SHP77 treated with DMSO at 0.1 percent for 48 hours (cell line): ENCODE results near the gene ECI1.

Experiments
- DNase-seq: peaks from one replicate; lab custom pipeline; 2025; lab: John Stamatoyannopoulos, UW

Gene ECI1, protein sequence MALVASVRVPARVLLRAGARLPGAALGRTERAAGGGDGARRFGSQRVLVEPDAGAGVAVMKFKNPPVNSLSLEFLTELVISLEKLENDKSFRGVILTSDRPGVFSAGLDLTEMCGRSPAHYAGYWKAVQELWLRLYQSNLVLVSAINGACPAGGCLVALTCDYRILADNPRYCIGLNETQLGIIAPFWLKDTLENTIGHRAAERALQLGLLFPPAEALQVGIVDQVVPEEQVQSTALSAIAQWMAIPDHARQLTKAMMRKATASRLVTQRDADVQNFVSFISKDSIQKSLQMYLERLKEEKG

DNA sequence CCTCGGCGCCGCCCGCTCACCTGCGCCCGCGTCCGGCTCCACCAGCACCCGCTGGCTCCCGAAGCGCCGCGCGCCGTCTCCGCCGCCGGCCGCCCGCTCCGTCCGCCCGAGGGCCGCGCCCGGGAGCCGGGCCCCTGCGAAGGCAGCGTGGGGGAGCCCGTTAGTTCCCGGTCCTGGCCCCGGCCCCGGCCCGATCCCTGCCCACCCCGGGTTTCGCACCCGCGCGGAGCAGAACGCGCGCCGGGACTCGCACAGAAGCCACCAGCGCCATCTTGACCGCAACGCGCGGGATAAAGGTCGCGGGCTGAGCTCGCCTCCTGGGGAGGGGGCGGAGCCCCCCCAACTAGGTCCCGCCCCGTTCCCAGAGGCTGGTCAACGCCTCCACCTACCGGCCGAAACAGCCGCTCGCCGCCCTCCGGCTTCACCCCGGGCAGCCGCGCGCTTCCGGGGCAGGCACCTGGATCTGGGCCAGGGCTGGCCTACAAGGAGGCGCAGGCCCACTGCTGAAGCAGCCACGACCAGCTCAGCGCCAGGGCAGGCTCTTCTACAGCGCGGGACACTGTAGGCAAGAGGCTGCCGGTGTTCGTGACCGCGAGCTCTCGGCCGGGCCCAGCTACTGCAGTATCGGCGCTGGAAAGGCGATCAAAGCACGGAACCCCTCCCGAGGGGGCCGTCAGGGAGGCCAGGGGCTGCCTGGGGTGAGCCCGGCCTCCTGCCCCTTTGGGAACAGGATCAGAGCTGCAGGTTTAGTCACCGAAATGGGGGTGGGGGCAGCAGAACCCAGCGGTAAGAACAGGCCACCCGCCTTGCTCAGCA lies at the start of gene ECI1:
Gene ECI1, minus strand, starts transcription at position 292 of the 816 bp plus-strand sequence. Its CDS starts 21 bp downstream, at position 271.
- peak; percentile 85 for DNase-seq

DNA sequence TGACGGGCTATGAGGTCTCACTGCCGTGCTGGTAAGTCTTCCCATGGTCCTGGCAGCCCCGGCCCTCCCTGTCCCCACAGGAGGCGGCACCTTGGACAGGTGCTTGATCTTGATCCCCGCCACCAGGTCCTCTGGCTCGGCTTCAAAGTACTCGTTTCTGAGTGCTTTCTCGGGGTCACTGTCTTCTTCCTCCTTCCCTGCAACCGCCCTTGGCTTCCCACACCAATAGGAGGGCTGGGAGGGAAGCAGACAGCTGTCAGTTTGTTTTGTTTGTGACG lies 48.5 kb upstream of the ECI1 start:
- no peak for DNase-seq

DNA sequence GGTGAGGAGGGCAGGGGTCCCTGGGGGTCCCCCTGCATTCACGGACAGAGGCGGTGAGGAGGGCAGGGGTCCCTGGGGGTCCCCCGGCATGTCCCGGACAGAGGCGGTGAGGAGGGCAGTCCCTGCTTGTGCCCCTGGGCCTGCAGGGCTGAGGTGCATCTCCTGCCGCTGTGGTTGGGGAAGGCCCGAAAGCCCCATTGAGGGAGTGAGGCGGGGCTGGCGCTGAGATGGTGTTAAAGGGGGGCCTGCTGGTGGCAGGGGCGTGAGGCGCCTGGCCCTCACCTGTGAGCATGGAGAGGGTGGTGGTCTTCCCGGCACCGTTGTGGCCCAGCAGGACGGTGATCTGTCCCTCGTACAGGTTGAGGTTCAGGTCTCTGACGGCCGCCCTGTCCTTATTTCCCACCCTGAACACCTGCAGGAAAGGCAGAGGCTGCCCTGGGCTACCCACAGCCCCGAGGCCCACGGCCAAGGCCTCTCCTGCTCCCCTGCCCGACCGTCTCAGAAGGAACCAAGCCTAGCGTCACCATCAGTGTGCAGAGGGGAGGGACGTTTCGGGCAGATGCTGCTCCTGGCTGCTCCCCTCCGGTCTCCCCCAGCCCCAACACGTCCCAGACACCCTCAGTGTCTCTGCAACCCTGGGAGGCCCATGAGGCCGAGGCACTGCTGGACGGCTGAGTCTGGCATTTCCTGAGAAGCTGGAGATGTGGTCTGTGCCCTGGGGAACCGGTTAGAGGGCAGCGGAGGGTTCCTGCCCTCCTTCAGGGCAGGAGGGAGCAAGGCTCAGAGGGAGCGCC lies 47.9 kb upstream of the ECI1 start:
- no peak for DNase-seq

DNA sequence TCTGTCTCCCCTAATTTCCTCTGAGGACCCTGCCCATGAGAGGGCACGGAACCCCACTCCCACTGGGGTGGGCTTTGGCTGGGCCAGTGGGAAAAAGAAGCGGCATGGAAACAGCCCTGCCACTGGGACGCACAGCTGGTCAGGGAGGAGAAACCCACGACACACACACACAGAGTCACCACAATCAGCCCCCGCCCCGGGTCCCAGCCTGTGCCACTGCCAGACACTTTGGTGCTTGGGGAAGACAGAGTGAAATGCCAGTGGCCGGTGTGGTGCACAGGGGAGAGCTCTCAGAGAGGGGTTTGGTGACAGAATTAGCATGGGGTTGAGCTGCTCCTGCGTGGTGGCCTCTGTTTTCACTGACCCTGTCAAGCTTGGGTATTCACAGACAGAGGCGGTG lies 47.2 kb upstream of the ECI1 start:
- DNase-seq: no peak

DNA sequence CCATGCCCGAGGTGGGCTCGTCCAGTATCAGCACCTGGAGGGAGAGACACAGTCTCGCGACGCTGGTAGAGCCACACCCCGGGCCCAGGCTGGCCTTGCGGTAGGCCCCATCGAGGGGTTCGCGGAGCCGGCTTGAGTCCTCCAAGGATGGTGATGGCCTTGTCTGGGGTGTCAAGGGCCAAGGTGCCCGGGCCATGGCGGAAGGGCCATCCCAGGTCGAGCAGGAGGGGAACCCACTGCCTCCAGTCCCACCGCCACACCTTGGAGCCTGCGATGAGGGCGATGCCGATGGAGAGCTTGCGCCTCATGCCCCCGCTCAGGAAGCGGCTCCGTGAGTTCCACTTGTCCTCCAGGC lies 46.1 kb upstream of the ECI1 start:
- DNase-seq: no peak

DNA sequence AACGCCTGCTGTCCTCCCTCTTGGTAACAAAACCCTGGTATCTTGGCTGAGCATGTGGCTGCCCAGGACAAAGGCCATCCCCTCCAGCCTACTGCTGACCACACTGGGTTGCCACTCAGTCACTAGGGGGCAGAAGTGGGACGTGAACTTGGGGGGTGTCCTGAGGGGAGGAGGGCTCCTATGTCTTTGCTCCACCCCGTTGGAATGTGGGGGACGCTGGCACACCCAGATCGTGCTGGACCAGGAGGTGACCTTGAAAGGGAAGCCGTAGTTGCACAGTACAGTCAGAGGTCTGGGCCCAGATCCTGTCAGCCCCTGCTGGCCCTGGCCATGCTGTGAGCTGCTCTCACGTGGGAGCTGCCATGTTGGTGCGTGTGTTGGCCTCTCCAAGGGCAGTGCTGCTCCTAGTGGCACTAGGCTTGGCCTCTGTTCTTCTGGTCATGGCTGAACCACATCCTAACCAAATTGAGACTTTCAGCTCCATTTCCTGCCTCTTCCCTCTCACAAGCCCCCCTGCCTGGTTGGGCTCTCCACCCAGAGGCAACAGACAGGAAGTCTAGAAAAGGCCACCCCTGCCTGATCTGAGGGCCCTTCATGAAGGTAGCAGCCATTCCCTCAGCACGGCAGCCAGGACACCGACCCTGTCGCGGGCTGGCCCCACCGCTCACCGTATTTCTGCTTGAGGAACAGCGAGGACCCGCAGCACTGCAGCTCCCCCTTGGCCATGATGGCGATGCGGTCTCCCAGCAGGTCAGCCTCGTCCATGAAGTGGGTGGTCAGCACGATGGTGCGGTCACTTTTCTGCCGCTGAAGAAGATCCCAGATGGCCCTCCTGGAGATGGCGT lies 45.5 kb upstream of the ECI1 start:
- no peak for DNase-seq

DNA sequence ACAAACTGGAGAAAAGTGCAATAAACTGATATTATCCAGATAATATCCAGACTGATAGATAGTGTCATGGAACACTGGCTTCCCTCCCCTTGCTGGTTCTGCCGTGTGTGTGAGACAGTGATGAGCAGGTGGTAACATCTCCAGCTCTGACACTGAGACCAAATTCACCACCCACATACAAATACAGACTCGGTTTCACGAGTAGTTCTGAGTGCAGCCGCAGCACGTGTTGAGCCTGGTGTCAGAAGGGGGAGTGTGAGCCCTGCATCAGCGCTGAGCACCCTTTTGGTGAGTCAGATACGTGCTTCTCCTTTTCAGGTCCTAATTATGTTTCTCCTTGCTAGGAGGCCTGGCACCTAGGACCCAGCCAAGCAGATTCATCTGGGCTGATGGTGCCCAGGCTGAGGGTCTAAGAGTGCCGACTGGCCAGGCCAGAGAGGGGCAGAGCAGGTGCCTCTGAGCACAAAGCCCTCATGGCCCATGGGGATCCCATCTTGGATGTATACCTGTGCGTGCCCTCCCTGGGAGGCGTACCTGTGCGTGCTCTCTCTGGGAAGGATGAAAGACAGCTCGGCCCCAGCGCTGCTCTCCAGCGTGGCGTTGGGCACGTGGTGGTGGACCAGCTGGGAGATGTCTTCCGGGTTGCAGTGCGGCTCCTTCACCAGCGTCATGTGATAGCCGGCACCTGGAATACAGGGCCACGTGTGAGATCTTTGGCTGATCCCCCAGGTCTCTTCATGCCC lies 43.8 kb upstream of the ECI1 start:
- no peak for DNase-seq

DNA sequence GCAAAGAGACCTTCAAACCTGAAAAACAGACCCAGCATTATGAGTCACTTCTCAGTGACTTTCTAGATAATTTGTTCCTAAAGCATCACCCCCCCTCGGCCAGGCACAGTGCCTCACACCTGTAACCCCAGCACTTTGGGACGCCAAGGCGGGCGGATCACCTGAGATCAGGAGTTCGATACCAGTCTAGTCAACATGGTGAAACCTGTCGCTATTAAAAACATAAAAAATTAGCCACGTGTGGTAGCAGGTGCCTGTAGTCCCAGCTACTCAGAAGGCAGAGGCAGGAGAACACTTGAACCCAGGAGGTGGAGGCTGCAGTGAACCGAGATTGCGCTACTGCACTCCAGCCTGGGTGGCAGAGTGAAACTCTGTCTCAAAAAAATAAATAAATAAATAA lies 40.8 kb upstream of the ECI1 start:
- no peak for DNase-seq

DNA sequence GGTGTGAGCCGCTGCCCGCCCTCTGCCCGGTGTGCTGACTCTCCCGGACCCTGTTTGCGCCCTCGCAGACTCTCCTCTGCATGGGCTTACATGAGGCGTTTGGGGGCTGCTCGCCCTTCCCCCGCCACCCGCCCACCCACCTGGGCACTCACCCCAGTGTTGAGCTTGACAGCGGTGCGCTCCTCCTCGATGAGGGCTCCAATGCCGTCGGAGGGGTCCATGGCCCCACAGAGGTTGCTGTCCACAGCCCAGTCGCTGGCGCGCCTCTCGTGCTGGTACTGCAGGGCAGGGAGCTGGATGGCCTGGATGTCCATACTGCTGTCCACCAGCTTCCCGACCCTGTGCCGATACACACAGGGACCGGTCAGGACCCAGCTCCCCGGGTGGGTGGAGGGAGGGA lies 37.9 kb upstream of the ECI1 start:
- DNase-seq: no peak

DNA sequence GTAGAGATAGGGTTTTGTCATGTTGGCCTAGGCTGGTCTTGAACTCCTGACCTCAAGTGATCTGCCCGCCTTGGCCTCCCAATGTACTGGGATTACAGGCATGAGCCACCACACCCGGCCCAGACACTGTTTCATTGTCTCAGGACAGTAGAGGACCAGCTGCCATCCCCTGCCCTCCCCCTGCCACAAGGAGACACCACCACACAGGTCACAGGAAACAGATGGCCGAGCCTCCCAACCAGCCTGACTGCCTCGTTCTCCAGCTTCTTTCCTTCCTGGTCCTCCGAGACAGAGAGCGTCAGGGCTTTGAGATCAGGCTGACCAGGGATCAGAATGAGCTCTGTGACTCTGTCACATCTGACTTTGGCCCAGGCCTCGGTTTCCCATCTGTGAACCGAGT lies 37.3 kb upstream of the ECI1 start:
- DNase-seq: no peak

DNA sequence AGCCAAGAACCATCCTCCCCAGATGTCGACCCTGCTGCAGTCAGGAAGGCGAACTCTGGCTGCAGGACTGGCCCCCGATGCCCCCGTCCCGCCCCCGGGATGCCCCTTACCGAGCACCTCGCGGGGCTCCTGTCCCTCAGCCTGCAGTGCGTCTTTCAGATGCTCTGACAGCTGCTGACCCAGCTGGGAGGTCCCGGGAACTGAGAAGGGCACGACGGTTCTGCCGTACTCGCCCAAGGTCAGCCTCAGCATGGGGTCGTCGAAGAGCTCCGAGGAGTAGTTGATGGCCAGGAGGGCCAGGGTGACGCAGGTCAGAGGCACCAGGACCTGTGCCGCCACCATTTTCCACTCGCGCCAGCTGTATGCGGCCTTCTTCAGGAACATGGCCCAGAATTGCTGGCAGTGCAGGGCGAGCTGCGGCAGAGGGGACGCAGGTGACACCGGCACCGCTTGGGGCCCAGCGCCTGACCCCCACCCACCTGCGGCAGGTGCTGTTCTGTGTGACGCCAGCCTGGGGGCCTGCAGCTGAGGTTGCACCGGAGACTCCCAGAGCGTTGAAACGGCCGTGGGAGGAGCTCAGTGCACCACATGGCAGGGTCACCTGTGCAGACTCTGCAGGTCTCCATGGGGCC lies 36.6 kb upstream of the ECI1 start:
- no peak for DNase-seq

DNA sequence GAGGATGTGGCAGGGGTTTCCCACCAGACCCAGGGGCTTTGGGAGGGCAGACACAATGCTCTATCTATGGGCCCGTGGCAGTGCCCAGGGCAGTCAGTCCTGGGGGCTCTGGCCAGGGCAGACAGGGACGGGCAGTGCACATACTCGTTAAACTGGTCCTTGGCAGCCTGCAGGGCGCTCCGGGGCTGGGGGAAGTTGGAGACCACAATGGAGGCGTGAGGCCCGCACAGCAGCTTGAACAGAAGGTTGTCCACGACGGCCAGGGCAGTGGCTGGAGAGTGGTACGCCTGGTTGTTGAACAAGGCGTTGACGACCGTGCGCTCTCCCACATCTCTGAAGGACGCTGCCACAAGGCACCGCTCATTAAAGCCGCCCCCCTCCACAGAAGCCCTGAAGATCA lies 35.2 kb upstream of the ECI1 start:
- no peak for DNase-seq

DNA sequence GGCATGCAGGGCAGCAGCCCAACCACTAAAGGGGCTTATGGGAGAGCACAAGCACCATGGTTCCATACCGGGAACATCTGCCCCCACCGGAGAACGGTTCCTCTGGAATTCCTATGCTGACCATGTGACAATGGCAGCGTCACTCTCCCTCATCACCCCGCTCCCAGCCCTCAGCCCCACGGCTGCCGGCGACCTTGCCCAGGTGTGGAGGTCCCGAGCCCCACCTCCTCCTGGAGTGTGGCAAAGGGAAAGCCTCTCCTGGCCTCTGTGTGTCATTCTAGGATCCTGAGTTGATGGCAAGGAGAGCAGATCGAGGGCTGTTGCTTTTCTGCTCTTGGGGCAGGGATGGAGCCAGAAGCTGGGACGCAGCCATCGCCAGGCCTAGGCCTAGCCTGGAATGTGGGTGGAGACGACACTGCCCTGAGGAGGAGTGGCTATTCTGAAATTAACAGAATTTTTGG lies 34.4 kb upstream of the ECI1 start:
- DNase-seq: no peak

DNA sequence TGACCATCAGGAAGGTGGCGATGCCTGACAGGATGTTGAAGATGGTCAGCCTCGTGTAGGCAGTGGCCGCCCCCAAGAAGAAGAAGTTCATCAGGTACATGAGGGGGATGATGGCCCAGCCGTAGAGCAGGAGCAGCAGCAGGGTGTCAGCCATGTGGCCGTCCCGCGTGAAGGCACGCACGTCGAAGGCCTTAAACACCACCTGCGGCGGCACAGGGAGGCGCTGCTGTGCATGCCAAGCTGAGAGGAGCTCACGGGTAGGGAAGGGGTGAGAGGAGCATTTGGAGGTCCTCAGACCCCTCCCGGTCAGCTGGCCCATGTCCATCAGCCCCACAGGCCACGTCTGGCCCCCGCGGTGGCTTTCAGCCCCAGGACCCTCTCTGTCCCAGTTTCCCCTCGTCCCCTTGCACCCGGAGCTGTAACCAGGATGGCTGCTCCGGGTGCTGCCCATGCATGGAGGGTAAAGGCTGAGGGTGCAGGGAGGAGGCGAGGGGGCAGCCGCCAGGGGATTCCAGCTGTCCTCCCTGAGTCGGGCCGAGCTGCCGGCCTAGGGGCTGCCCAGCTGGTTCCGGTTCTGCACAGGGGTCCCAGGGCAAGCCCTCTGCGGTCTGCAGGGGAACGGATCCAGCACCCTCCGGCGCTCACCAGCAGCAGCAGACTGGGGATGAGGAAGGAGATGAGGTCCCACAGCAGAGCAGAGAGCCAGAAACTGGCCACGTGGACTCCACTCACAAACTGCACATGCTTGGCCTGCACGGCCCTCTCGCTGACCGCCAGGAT lies 33.6 kb upstream of the ECI1 start:
- no peak for DNase-seq

DNA sequence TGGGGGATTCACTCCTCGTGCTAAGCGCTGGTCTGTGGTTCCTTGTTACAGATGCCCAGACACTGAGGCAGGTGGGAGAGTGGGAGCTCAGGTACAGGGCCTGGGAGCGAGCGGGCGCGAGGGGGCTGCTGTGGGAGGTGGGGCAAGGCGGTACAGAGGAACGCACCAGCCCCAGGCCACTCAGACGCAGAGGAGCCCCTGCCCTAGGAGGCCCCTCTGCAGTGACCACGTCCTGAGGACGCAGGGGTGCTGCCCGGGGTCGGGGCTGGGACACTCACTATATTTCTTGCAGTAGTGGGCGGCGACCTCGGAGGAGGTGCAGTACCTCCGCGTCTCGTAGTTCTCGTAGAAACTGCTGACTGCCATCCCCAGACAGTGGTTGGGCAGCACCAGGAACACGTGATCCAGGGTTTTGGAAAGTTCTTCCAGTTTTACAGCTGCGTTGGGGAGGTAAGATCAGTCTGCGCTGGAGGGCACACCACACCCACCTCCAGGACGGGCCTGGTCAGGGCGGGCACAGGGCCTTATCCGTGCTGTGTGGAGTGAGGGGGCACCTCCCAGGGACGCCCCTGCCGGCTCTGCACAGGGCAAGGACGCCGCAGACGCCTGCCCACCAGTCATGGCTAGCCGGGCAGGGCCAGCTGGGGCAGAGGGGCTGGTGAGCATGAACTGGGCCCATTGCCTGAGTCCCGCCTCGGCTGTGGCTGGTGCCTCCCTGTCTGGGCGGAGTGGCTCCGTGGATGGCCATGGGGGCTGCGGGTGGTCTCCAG lies 32.8 kb upstream of the ECI1 start:
- DNase-seq: no peak

DNA sequence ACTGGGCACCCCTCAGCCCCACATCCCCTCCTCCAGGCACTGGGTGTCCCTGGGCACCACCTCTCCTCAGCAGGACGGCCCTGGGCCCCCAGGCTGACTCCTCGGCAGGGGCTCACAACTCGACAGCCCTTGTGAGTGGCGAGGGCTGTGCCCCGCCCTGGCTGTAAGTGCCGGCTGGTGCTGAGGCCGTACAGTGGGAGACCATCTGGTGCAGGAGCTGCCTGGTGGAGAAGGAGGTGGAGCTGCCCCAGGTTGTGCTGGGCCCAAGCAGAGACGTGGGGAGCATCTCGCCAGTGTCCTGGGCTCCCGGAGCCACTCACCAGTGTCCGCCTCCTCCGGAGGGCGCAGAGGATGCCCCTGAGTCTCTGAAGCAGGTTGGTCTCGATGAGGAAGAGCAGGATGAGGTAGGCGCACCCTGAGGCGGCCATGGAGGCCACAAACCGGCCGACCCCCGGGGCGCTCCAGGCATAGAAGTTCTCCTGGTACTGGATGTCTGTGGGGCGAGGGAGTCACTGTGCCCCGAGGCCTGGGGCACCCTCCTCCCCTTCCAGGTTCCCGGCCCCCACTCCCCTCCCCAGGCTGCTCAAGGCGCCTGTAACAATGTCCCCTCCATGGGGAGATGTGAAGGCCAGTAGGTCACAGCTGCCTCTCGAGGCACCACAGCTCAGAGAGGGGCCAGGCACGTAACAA lies 31.6 kb upstream of the ECI1 start:
- DNase-seq: no peak

DNA sequence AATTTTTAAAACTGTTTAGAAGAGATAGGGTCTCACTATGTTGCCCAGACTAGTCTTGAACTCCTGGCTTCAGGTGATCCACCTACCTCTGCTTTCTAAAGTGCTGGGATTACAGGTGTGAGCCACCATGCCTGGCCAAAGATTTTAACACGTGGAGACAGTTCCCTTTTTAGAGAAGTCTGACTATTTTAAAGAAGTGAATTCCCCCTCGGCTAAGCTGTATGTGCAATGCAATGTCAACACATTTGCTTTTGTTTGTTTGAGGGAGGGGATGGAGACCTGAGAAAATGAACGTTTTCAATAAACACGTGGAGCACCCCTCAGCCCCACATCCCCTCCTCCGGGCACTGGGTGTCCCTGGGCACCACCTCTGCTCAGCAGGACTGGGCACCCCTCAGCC lies 30.9 kb upstream of the ECI1 start:
- DNase-seq: no peak

DNA sequence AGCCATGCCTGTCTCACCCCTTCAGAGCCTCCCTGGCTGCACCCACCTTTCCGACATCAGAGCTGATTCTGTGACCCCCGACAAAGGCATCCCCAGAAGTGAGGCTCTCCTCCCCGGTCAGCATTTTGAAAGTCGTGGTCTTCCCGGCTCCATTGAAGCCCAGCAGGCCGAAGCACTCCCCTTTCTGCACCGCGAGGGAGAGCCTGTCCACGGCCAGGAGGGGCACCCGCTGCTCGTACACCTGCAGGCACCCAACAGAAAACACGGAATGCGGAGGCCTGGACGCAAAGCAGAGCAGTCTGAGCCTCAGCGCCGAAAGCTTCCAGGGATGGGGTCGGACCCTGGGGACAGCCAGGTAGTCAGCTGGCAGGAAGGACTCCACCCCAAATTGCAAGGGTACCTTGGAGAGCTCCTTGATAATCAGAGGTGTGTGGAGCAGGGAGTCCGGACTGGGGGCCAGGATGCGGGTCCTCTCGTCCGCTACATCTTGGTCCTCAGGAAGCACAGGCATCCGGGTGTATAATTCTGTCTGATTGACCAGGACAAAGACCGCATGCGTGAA lies 29.7 kb upstream of the ECI1 start:
- no peak for DNase-seq
